Measurements from ENCODE around the gene AGRN.
A peak's percentile ranks its signal among the peaks of the same experiment; 100 is the strongest.
"Not testable (repeated sequence)": the region's sequence is repeated elsewhere in the genome, so short reads cannot be mapped to it uniquely, and the experiment has no call there.

The AGRN gene

GRCh38 chr1:981955-982558, 37.9 kb upstream of the AGRN start, which contains the start of gene PERM1:
PERM1 (minus strand) TSS chr1:982093; CDS start chr1:981029, 1,064 bp downstream.
- no peak for DNase-seq

- DNase-seq = no peak
Observed at GRCh38 chr1:982765-983436, 37.0 kb upstream of the AGRN start.

- peak; percentile 46 for DNase-seq
Observed at GRCh38 chr1:983798-984475, 36.0 kb upstream of the AGRN start.

GRCh38 chr1:984476-984814, 35.5 kb upstream of the AGRN start:
- DNase-seq = no peak

- DNase-seq = no peak
Observed at GRCh38 chr1:985126-985525, 34.8 kb upstream of the AGRN start.

- DNase-seq = not testable (repeated sequence)
Observed at GRCh38 chr1:988061-988460, 31.9 kb upstream of the AGRN start.

- DNase-seq = not testable (repeated sequence)
Observed at GRCh38 chr1:991275-991674, 28.6 kb upstream of the AGRN start.

- DNase-seq = no peak
Observed at GRCh38 chr1:991895-992294, 28.0 kb upstream of the AGRN start.

GRCh38 chr1:992362-992761, 27.6 kb upstream of the AGRN start:
- DNase-seq = no peak

GRCh38 chr1:993379-993995, 26.4 kb upstream of the AGRN start:
- DNase-seq = no peak

- DNase-seq = not testable (repeated sequence)
Observed at GRCh38 chr1:994546-994945, 25.4 kb upstream of the AGRN start.

- DNase-seq = no peak
Observed at GRCh38 chr1:995665-996633, 24.0 kb upstream of the AGRN start.

- DNase-seq = no peak
Observed at GRCh38 chr1:996851-997712, 22.8 kb upstream of the AGRN start.

- DNase-seq = no peak
Observed at GRCh38 chr1:997713-997992, 22.3 kb upstream of the AGRN start.

- no peak for DNase-seq
Observed at GRCh38 chr1:997993-998744, 21.8 kb upstream of the AGRN start.

GRCh38 chr1:998745-998994, 21.2 kb upstream of the AGRN start:
- DNase-seq = no peak

GRCh38 chr1:998995-999724, 20.8 kb upstream of the AGRN start:
- no peak for DNase-seq

GRCh38 chr1:999725-1000356, 20.1 kb upstream of the AGRN start, which contains the start of gene HES4:
HES4 (minus strand) TSS chr1:1000097; CDS start chr1:999973, 124 bp downstream.
- peak; percentile 82 for DNase-seq

- DNase-seq = peak; percentile 79
Observed at GRCh38 chr1:1000357-1001056, 19.4 kb upstream of the AGRN start.
